HuH-7 (cell line): ENCODE measurements around the gene ZNF28.
"Not testable (repeated sequence)": the region's sequence is repeated elsewhere in the genome, so short reads cannot be mapped to it uniquely, and the experiment has no call there.

Experiments
- DNase-seq: peaks from one replicate; pipeline ENCODE4 v3.0.0; 2011; ENCODE audit warnings: low spot score

Gene ZNF28

DNA sequence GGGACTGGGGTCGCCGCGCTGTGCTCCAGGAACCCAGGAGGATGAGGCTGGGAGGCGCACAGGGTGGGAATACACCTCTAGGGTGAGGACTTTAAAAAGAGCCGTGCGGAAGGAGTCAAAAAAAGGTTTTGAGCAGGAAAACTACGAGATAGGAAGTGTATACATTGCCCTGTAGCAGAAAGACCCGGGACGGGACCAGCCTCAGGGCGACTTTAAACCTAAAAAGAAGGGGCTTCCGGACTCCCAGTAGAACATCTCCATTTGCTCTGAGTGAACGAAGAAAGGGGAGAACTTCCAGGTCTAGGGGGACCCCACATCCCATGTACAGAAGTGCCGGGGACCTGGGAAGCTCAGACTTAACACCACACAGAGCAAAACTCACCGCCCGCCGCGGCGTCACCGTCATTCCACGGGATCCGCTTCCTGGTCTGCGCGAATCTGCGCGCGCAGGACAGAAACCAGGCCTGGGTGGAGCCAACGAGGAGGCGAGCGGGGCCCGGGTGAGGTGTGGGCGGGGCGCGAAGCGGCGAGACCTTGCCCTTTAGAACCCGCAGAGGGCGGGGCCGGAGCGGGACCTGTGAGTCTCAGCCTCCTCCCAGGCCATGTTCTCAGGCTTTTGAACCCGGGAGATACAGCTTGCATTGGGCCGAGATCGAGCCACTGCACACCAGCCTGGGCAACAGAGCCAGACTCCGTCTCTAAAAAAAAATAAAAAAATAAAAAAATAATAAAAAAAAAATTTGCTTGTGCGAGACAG, at the start of gene ZNF28:
TSS of gene ZNF28 (minus strand) at position 430 of the 757 bp plus-strand sequence. CDS start 3,675 bp downstream, outside the sequence.
- peak; percentile 32 for DNase-seq

DNA sequence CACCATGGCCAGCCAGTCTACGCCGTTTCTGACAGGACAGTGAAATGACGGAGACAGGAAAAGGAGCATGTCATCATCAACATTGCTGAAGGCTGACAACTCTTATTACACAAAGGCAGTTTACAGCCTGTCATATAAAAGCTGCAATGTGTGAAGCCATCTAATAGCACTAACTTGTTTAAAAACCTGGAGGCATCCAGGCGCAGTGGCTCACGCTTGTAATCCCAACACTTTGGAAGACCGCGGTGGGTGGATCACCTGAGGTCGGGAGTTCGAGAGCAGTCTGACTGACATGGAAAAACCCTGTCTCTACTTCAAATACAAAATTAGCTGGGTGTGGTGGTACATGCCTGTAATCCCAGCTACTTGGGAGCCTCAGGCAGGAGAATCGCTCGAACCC, 46.6 kb upstream of the ZNF28 start:
- DNase-seq: not testable (repeated sequence)

DNA sequence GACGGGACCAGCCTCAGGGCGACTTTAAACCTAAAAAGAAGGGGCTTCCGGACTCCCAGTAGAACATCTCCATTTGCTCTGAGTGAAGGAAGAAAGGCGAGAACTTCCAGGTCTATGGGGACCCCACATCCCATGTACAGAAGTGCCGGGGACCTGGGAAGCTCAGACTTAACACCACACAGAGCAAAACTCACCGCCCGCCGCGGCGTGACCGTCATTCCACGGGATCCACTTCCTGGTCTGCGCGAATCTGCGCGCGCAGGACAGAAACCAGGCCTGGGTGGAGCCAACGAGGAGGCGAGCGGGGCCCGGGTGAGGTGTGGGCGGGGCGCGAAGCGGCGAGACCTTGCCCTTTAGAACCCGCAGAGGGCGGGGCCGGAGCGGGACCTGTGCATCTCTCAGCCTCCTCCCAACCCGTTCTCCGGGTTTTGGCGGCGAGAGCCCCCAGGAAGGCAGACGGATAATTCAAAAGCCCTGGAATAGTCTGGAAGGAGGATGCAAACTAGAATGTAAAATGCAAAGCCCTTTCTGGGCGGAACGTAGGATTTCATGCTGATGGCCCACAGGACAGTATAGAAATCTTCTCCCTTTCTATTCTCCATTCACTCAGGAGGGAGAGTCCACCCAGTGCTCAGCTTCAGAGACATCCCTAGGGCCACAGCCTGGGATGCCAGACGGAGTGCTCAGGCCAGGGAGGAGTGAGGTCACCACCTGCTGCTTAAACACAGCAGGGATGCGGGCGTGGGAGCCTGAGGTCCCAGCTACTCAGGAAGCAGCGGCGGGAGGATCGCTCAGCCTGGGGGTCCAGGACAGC, 36.2 kb upstream of the ZNF28 start, which contains the start of gene ZNF468:
TSS of gene ZNF468 (minus strand) at position 242 of the 814 bp plus-strand sequence. CDS start 3,347 bp downstream, outside the sequence.
- peak; percentile 10 for DNase-seq

GRCh38 chr19:52856540-52857377, 35.3 kb upstream of the ZNF28 start:
- DNase-seq: not testable (repeated sequence)

GRCh38 chr19:52847352-52847751, 25.9 kb upstream of the ZNF28 start:
- not testable (repeated sequence) for DNase-seq

GRCh38 chr19:52840825-52841465, 19.5 kb upstream of the ZNF28 start:
- not testable (repeated sequence) for DNase-seq

DNA sequence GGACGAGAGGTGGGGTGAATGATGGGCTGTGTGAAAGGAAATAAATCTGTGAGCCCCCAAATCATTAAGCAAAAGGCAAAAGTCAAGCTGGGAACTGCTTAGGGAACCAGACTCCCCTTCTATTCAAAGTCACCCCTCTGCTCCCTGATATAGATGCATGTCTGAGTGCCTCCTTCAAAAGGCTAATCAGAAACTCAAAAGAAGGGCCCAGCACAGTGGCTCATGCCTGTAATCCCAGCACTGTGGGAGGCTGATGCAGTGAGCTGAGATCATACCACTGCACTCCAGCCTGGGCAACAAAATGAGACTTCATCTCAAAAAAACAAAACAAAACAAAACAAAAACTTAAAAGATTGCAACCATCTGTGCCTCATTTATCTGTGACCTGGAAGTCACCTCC, 12.9 kb upstream of the ZNF28 start:
- not testable (repeated sequence) for DNase-seq

DNA sequence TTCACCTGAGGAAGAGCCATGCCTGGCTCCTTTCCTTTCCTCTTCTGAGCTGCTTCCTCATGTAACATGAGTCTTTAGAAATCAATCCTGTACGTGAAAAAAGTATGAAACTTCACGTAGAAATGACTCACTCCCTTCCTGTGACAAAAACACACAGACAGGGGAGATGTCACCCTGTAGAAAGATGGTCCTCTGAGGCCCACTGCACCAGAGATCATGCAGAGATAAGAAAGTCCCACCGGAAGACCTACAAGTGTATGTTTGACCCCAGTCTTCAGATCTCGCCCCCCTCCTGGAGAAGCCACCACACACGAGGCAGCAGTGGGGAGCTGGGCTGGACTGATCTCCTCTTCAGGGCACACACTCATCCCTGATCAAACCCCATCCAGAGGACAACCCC, 12.1 kb upstream of the ZNF28 start:
- DNase-seq: not testable (repeated sequence)

GRCh38 chr19:52829866-52830265, 8.4 kb upstream of the ZNF28 start:
- DNase-seq: not testable (repeated sequence)

- no peak for DNase-seq
Observed at GRCh38 chr19:52825765-52826164, 4.3 kb upstream of the ZNF28 start.

GRCh38 chr19:52823676-52824075, 2.2 kb upstream of the ZNF28 start:
- no peak for DNase-seq

GRCh38 chr19:52820472-52821203, 795 bp downstream of the ZNF28 start:
- not testable (repeated sequence) for DNase-seq

GRCh38 chr19:52809801-52810200, 11.6 kb downstream of the ZNF28 start:
- DNase-seq: no peak

DNA sequence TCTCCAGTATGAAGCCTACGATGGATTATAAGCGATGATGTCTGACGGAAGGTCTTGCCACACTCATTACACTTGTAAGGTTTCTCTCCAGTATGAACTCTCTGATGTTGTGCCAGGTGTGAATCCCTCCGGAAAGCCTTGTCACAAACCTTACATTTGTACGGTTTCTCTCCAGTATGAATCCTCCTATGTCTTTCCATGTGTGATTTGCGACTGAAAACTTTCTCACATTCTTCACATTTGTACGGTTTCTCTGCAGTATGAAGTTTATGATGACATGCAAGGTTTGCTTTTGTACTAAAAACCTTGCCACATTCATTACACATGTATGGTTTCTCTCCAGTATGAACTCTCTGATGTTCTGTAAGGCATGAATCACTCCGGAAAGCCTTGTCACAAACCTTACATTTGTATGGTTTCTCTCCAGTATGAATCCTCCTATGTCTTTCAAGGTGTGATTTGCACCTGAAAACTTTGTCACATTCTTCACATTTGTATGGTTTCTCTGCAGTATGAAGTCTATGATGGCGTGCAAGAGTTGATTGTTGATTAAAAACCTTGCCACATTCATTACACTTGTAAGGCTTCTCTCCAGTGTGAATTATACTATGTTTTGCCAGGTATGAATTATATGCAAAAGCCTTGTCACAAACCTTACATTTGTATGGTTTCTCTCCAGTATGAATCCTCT, 21.3 kb downstream of the ZNF28 start:
- DNase-seq: not testable (repeated sequence)

DNA sequence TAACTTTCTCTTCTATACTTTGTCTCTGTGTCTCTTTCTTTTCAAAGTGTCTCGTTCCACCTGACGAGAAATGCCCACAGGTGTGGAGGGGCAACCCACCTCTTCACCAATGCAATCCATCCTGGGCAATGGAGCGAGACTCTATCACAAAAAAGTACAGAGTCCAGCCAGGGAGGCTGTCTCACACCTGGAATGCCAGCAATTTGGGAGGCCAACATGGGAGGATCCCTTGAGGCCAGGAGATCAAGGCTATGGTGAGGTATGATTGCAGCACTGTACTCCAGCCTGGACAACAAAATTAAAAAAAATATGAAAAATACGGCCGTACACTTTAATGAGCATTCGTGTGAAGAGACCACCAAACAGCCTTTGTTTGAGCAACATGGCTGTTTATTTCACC, 32.0 kb downstream of the ZNF28 start:
- DNase-seq: no peak

GRCh38 chr19:52786464-52787354, 34.7 kb downstream of the ZNF28 start, which contains the start of gene ZNF600:
ZNF600 (minus strand) TSS chr19:52786791; CDS start chr19:52778888, 7,903 bp downstream.
- DNase-seq: peak; percentile 59

DNA sequence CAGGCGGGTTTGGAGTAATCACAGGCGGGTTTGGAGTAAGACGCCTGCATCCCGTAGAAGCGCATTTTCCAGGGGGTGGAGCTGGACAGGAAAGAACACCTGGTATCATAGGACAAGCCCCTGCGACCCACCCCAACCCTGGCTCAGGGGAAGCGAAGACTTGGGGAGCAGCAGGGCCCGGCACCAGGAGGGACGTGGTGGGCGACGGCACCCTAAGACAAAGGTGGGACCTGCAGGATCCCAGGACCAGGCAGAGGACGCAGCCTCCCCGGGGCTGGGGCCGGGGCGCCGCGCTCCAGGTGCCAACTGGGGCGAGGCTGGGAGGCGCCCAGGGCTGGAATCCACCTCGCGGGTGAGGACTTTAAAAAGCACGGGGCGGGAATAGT, 35.4 kb downstream of the ZNF28 start:
- DNase-seq: peak; percentile 4

GRCh38 chr19:52785506-52785905, 35.9 kb downstream of the ZNF28 start:
- no peak for DNase-seq

DNA sequence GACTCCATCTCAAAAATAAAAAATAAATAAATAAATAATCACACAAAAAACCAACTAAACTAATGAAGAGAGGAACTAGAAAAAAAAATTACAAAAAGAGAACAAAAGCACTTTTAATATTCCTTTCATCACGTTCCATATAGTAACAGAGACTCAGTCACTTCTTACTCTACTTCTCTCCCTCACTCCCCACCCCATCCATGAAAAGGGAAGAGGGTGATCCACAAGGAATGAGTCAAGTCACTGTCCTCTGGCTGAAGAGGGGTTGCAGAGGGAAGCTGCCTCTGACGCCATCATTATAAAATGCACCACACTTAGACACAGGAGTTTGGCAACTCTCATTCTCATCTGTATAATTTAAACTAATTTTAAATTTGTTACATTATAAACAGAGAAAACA, 38.6 kb downstream of the ZNF28 start:
- not testable (repeated sequence) for DNase-seq
